ENCODE results near the gene MYOM3.
A peak's percentile ranks its signal among the peaks of the same experiment; 100 is the strongest.
"Not testable (repeated sequence)": the region's sequence is repeated elsewhere in the genome, so short reads cannot be mapped to it uniquely, and the experiment has no call there.

The MYOM3 gene

DNA sequence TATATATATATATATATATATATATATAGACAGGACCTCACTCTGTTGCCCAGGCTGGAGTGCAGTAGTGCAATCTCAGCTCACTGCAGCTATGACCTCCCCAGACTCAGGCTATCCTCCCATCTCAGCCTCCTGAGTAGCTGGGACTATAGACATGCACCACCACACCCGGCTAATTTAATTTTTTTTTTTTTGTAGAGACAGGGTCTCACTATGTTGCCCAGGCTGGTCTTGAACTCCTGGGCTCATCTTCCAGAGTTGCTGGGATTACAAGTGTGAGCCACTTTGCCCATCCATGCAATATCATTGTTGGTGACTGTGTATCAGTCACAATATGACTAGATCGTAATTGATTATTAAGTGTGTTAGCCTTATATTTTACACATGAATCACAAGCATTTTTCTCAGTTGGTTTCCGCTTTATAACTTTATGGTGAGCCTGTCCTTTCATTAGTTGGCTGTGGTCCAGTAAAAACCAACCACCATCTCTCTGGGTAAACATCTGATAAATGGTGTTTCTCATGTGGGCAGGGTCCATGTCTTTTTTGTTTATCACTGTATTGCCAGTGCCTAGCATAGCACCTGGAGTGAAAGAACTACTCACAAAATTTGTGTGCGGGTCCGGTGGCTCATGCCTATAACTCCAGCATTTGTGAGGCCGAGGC, 63.6 kb downstream of the MYOM3 start:
- no peak for DNase-seq (ENCODE audit: low spot score)
- no peak for TF ChIP-seq CTCF (IDR thresholded peaks at IDR 0.05; ENCODE audit: extremely low read depth, missing control alignments)

DNA sequence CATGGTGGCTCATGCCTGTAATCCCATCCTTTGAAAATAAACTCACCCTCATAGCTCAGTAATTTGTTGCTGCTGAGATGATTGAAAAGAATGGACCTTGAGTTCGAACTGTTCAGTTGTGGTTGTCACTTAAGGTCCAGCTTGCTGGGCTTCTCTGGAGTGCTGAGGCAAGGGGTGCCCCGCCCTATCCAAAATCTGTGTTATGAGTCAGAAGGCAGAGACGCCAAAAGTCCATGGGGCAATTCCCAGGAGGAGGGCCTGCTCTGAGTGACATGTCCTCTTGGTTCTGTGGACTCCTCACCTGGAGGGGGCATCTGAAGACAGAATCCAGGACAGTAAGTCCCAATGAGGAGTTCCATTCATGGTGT, 64.8 kb downstream of the MYOM3 start:
- DNase-seq (ENCODE audit: low spot score): no peak
- TF ChIP-seq CTCF (IDR thresholded peaks at IDR 0.05; ENCODE audit: extremely low read depth, missing control alignments): no peak

- no peak for TF ChIP-seq CTCF (IDR thresholded peaks at IDR 0.05; ENCODE audit: extremely low read depth, missing control alignments)
- DNase-seq (ENCODE audit: low spot score): no peak
Measured at GRCh38 chr1:24045771-24046170, 66.2 kb downstream of the MYOM3 start.

GRCh38 chr1:24044672-24045071, 67.3 kb downstream of the MYOM3 start:
- not testable (repeated sequence) for DNase-seq (ENCODE audit: low spot score)

GRCh38 chr1:24043345-24044032, 68.4 kb downstream of the MYOM3 start:
- no peak for TF ChIP-seq CTCF (IDR thresholded peaks at IDR 0.05; ENCODE audit: extremely low read depth, missing control alignments)
- no peak for DNase-seq (ENCODE audit: low spot score)

DNA sequence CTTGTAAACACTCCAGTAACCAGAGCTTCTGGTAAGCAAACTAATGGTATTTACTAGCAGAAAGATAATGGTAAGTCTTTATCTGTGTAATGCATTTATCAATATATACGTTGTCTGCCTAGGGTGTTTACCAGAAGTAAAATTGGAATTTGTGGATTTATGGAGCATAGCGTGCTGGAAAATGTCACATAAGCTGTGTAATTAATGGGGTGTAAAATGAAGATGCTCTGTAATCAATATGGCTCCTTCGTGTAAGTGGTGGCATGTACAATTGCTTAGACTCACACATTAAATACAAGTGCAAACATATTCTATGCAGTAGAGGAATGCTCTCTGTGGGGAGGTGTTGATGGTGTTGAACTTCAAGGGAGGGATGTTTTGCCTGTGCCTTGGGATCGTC, 69.6 kb downstream of the MYOM3 start:
- TF ChIP-seq CTCF (IDR thresholded peaks at IDR 0.05; ENCODE audit: extremely low read depth, missing control alignments): no peak
- DNase-seq (ENCODE audit: low spot score): no peak

GRCh38 chr1:24036088-24036487, 75.8 kb downstream of the MYOM3 start:
- DNase-seq (ENCODE audit: low spot score): no peak
- no peak for TF ChIP-seq CTCF (IDR thresholded peaks at IDR 0.05; ENCODE audit: extremely low read depth, missing control alignments)

DNA sequence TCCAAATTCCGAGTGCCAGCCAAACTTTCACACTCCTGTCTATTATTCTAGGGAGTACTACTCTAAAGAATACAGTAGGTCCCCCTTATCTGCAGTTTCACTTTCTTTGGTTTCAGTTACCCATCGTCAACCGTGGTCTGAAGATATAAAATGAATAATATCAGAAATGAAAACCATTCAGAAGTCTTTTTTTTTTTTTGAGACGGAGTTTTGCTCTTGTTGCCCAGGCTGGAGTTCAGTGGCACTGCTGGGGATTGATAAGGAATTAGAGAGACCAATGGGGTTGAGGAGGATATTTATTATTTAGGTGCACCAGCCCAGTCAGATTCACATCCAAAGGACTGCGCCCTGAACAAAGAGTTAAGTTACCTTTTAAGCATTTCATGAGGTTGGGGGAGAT, 79.0 kb downstream of the MYOM3 start:
- DNase-seq (ENCODE audit: low spot score): peak; percentile 35

DNA sequence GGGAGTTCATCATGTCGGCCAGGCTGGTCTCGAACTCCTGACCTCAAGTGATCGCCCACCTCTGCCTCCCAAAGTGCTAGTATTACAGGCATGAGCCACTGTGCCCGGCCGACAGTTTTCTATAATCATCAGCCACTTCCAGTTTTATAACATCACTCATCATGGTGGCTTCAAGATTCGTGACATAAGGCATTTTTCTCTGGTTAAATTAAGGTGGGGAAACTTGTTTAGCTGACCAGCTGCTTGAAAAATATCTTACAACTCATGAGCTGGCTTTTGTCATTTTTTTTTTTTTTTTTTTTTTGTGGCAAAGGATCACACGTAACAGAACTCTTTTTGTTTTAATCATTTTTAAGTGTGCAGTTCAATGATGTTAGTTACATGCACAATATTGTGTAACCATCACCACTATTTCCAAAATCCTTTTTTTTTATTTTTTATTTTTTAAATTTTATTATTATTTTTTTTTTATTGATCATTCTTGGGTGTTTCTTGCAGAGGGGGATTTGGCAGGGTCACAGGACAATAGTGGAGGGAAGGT, 80.9 kb downstream of the MYOM3 start:
- DNase-seq (ENCODE audit: low spot score): not testable (repeated sequence)

More for the DNA sequence above, 79.0 kb downstream of the MYOM3 start:
- no peak for TF ChIP-seq CTCF (IDR thresholded peaks at IDR 0.05; ENCODE audit: extremely low read depth, missing control alignments)

Data from GM20000 (cell line).